Mucosa of stomach (tissue), 1 donor: ENCODE data around the gene ARHGDIA.

Experiments used
- H3K27me3 ChIP-seq: one replicate; pipeline ENCODE4 v1.7.0; 2013; ENCODE audit warnings: mild to moderate bottlenecking, low read length; ENCODE audit not compliant: control insufficient read depth, insufficient read depth
- H3K36me3 ChIP-seq: one replicate; pipeline ENCODE4 v1.7.0; 2013; ENCODE audit warnings: low read length; ENCODE audit not compliant: control insufficient read depth, insufficient read depth
- H3K4me1 ChIP-seq: one replicate; pipeline ENCODE4 v1.7.0; 2013; ENCODE audit warnings: mild to moderate bottlenecking, low read length; ENCODE audit not compliant: control insufficient read depth, insufficient read depth
- H3K4me3 ChIP-seq: one replicate; pipeline ENCODE4 v1.7.0; 2013; ENCODE audit warnings: low read length
- H3K9ac ChIP-seq: one replicate; pipeline ENCODE4 v1.7.0; 2013; ENCODE audit warnings: mild to moderate bottlenecking, low read length, moderate library complexity
- H3K9me3 ChIP-seq: one replicate; pipeline ENCODE4 v1.7.0; 2013; ENCODE audit warnings: mild to moderate bottlenecking, low read length, moderate library complexity; ENCODE audit not compliant: control insufficient read depth
- donor health status: Pancreatic carcinoma.

ARHGDIA gene

DNA sequence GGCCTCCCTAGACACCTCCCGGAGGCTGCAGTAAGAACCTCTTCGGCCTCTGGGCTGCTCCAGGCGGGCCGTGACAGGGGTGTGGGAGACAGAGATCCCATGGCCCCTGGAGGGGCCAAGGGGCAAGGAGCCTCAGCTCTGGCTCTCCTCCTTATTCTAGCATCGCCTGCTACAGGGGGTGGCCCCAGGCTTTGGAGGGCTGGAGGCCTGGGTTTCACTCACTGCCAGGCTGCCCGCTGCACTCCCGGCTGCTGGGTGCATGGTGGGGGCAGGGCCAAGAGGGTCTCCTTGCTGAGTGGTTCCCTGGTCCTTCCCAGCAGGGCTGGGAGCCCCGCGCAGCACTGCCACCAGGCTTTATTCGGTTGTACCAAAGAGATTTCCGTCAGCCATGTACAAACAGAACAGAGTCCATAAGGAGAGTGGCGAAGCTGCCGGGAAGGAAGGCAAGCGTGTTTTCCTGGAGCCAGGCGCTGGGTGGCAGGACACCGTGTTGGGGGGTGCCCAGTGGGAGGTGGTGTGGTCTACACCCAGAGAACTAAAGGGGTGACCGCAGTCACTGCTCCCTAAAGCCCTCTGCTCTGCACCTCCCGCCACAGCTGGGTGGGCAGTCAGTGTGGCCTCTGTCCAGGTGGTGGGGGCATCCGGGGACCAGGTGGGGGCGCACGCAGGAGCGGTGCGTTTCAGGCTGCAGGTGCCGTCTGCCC lies 32.9 kb upstream of the ARHGDIA start:
- Histone ChIP-seq H3K9ac (no peak overlapping the region), H3K36me3 (peaks cover 3% of the 10 kb centered on the region), H3K27me3 (peaks cover 10% of the 10 kb centered on the region), H3K4me3 (no peak overlapping the region), H3K9me3 (no peaks in the 10 kb centered on the region), H3K4me1 (peaks cover 16% of the 10 kb centered on the region)

DNA sequence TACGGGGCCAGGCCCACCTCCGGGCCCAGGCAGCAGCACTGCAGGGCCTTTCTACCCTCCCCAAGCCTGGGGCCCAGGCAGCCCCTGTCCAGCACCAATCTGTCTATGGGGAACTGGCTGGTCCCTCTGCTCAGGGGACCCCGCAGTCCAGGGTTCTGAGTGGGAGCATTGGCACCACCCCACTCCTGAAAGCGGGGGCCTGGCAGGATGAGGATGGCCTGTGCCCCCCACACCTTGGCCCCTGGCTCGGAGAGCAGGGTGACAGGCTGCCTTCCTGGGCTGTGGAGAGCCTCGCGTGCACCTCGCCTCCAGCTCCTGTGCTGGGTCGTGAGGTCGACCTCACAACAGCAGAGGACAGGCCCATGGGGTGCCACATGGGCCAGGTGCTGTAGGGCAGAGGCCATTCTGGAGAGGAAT lies 32.3 kb upstream of the ARHGDIA start:
- no peak overlapping the region for H3K4me3 ChIP-seq
- H3K9ac ChIP-seq, result no peak overlapping the region
- H3K9me3 ChIP-seq, result no peaks in the 10 kb centered on the region
- H3K27me3 ChIP-seq, result peaks cover 10% of the 10 kb centered on the region
- H3K36me3 ChIP-seq, result peaks cover 3% of the 10 kb centered on the region
- peaks cover 16% of the 10 kb centered on the region for H3K4me1 ChIP-seq

DNA sequence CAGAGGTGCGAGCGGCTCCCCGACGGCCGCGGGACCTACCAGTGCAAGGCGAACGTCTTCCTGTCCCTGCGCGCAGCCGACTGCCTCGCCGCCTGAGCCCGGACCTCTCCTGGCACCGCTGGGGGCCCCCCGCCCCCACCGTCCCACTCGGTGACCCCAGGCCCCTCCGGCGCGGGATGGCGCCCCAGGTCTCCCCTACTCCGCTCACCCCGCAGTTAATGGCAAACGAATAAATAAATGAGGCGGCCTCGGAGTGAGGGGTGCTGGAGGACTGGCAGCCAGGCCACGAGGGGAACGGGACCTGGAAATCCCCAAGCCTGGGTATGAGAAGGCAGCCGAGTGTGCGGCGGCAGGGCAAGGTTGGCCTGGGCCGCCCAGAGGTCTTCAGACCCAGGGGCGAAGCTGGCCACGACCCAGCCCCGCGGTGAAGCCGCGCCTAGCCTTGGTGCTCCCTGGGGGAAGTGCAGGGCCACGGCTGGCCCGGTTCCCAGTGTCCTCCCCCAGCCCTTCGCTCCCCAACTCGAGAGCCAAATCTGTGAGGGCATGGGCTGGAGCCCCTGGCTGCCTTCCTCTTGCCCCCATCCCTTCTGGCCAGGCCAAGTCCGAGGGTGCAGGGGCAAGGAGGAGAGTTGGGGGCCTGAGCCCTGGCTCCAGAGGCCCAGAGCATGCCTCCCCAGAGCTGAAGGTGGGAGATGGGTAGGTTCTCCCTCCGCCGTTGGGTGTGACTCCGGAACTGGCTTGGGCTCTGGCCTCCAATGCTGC lies 31.7 kb upstream of the ARHGDIA start:
- Histone ChIP-seq H3K9ac (no peak overlapping the region), H3K4me3 (no peak overlapping the region), H3K9me3 (no peaks in the 10 kb centered on the region), H3K27me3 (peaks cover 10% of the 10 kb centered on the region), H3K4me1 (peaks cover 16% of the 10 kb centered on the region), H3K36me3 (peaks cover 3% of the 10 kb centered on the region)

DNA sequence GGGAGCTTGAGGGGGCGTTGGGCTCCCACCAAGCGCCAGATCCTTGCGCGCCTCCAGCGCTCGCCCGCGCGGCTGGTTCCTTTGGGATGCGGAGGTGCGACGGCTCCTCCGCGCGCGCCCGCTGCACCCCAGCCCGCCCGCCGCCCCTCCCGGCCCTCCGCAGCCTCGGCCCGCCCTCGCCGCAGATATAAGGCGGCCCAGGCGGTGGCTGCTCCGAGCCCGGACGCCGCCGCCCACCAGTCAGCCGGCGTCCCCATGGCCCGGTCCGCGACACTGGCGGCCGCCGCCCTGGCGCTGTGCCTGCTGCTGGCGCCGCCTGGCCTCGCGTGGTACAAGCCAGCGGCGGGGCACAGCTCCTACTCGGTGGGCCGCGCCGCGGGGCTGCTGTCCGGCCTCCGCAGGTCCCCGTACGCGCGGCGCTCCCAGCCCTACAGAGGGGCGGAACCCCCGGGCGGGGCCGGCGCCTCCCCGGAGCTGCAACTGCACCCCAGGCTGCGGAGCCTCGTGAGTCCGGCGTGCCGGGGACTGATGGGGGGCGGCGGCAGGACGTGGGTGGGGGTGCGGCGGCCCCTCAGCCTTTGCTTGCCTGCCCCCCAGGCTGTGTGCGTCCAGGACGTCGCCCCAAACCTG lies 31.0 kb upstream of the ARHGDIA start, which contains the start of gene NPB:
Gene NPB, plus strand, starts transcription at position 216 of the 630 bp plus-strand sequence. Its CDS starts 40 bp downstream, at position 256.
- no peak within 1 kb of the TSS for H3K9ac ChIP-seq

DNA sequence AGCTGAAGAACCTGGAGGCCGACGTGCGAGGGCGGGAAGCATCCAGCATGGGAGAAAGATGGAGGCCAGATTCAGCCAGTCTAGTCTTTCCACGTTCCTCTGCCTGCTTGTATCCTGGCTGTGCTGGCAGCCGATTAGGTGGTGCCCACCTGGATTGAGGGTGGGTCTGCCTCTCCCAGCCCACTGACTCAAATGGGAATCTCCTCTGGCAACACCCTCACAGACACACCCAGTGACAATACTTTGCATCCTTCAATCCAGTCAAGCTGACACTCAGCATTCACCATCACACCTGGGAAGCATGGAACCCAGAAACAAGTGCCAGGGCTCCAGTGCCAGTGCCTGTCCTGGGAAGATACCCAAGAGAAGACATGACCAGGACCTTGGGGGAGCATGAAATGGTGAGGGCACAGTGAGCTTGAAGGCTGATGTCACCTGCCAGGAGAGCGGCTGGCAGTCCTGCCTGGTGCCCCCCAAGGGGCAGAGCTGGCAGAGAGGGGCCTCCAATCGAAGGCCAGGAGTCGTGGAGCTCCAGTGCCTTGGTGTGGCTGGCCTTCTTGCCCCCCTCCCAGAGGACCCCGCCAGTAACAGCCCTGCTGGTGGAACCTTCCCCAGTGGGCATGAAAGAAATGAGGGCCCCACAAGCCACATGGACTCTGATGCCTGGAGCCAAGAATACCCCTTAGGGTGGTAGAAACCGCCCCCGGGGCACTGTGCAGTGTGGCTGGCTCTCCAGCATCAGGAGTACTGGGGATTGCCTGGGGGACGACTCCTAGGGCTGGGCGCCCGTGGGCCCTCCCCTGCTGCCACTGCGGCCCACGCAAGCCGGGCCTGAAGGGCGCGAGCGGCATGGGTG lies 30.3 kb upstream of the ARHGDIA start:
- Histone ChIP-seq H3K27me3 (peaks cover 10% of the 10 kb centered on the region), H3K36me3 (no peaks in the 10 kb centered on the region), H3K9me3 (no peaks in the 10 kb centered on the region), H3K4me1 (peaks cover 16% of the 10 kb centered on the region), H3K9ac (no peak overlapping the region), H3K4me3 (no peak overlapping the region)

More for the DNA sequence above, 31.0 kb upstream of the ARHGDIA start, which contains the start of gene NPB:
- peaks cover 10% of the 10 kb centered on the region for H3K27me3 ChIP-seq
- H3K9me3 ChIP-seq, result no peaks in the 10 kb centered on the region
- no peak within 1 kb of the TSS for H3K4me3 ChIP-seq
- no peaks in the 10 kb centered on the region for H3K36me3 ChIP-seq
- peaks cover 16% of the 10 kb centered on the region for H3K4me1 ChIP-seq

DNA sequence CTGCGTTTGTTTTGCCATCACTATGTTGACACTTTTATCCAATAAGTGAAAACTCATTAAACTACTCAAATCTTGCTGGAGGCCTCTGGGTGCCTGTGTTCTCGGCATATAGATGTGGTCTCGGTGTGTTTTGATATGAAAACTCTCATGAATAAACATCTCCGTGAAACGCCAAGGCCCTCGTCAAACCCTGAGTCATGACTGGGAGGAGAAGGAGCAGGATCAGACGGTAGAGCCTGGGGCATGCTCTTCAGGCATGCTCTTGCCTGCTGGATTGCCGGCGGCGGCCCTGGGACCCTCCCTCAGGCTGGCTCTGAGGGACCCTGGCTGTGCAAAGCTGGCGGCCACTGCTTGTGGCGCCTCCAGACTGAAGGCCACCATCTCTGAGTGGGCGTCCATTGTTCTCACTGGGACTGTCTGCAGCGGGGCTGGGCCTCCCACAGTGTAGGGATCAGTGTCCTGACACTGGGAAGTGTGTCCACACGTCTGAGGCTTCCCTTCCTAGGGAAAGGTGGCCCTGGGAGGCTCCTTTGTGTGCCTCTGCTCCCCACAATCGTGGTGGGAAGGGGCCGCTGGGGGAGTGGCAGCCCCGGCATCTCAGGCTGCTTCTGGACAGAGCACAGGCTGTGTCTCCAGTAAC lies 29.2 kb upstream of the ARHGDIA start:
- H3K9ac ChIP-seq, result no peak overlapping the region
- H3K9me3 ChIP-seq, result no peaks in the 10 kb centered on the region
- no peak overlapping the region for H3K4me3 ChIP-seq
- H3K27me3 ChIP-seq, result peaks cover 10% of the 10 kb centered on the region
- H3K4me1 ChIP-seq, result peaks cover 16% of the 10 kb centered on the region
- H3K36me3 ChIP-seq, result no peaks in the 10 kb centered on the region

DNA sequence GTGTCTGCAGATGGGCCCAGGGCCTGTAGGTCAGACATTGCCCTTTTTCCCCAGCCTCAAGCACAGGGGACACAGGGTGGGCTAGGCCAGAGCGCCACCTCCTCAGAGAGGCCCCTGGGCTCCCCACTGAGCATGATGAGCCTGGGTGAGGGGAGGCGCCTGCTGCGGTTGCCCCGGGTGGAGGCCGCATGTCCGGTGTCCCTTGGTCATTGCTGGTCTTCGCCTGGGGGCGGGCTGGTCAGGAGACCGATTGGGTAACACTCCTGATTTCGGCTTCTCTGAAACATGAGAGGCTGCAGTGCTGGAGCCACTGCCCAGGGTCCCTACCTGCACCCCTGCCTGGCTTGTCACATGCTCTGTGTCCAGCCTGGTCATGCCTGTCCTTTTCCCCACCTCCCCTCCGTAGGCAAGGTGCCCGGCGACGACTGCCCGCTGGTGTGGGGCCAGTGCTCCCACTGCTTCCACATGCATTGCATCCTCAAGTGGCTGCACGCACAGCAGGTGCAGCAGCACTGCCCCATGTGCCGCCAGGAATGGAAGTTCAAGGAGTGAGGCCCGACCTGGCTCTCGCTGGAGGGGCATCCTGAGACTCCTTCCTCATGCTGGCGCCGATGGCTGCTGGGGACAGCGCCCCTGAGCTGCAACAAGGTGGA lies 28.5 kb upstream of the ARHGDIA start:
- Histone ChIP-seq H3K4me3 (no peak overlapping the region), H3K36me3 (no peaks in the 10 kb centered on the region), H3K9me3 (no peaks in the 10 kb centered on the region), H3K27me3 (peaks cover 10% of the 10 kb centered on the region), H3K9ac (no peak overlapping the region), H3K4me1 (peaks cover 16% of the 10 kb centered on the region)

DNA sequence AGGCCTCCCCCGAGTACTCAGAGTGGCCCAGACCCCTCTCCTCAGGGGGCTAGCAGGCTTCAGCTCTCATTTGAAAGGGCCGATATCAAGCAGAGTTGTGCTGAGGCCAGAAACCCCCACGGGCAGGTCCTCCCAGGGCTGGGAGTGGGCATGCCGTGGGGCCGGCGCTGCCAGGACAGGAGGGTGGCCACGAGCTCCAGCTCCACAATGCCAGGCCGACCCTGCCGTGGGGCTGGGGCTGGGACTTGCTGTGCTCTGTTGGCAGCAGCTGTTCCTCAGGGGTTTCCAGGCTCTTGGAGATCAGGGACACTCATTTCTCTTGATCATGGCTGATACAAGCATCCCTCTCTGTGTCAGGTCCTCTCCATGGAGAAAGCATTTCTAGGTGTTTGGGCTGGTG lies 27.7 kb upstream of the ARHGDIA start:
- H3K4me1 ChIP-seq, result peaks cover 16% of the 10 kb centered on the region
- H3K9ac ChIP-seq, result no peak overlapping the region
- no peaks in the 10 kb centered on the region for H3K9me3 ChIP-seq
- H3K27me3 ChIP-seq, result peaks cover 10% of the 10 kb centered on the region
- no peak overlapping the region for H3K4me3 ChIP-seq
- no peaks in the 10 kb centered on the region for H3K36me3 ChIP-seq

DNA sequence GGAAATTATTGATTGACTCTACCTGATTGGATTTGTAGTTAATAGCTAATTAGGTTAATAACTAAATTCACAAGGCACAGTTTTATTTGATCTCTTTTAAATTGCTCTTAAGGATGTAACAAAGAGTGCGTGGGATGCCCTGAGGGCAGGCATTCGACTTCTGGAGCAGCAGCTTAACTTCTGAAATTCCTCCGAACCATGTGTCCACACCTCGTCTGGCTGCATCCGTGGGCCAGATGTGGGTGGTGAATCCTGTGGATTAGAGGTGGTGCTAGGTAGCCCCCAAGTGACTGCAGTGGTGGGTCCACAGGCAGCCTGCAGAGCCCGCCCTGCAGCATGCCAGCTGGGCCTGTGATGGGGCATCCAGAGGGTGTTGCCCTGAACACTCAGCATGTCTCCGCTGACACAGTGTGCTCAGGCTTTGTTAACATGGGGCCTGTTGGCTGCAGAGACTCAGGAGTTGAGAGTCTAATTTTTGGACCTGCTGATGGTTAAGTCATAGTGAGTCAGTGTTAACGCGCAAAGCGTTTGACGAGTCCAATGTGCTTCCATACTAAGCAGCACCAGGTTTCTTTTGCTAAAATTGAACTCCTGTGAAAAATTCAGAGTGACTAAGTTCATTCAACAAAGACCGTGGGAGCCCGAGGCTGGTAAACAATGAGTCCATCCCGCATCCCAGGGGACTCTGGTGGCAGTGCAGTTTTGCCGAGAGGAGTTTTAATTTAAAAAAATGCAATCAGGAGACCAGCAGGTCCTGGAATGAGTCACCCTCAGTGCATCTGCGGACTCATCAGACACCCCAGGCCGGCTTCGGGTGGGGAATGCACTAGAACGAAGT lies 27.1 kb upstream of the ARHGDIA start:
- H3K4me3 ChIP-seq, result no peak overlapping the region
- H3K27me3 ChIP-seq, result peaks cover 10% of the 10 kb centered on the region
- peaks cover 14% of the 10 kb centered on the region for H3K4me1 ChIP-seq
- H3K9ac ChIP-seq, result no peak overlapping the region
- no peaks in the 10 kb centered on the region for H3K9me3 ChIP-seq
- H3K36me3 ChIP-seq, result no peaks in the 10 kb centered on the region

DNA sequence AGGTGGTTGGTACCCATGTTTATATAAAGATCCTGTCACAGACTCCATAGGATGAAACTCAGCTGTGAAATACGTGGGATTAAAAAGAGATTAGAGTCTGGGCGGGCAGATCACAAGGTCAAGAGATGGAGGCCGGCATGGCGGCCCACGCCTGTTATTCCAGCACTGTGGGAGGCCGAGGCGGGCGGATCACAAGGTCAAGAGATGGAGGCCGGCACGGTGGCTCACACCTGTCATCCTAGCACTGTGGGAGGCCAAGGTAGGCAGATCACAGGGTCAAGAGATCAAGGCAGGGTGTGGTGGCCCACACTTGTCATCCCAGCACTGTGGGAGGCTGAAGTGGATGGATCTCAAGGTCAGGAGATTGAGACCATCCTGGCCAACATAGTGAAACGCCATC lies 24.3 kb upstream of the ARHGDIA start:
- H3K4me3 ChIP-seq, result no peak overlapping the region
- H3K4me1 ChIP-seq, result peaks cover 2% of the 10 kb centered on the region
- H3K27me3 ChIP-seq, result no peaks in the 10 kb centered on the region
- H3K9me3 ChIP-seq, result no peaks in the 10 kb centered on the region
- no peak overlapping the region for H3K9ac ChIP-seq
- no peaks in the 10 kb centered on the region for H3K36me3 ChIP-seq
